NCI-H1930 (cell line): ENCODE results near the gene SERPINA6.
"Not testable (repeated sequence)": the region's sequence is repeated elsewhere in the genome, so short reads cannot be mapped to it uniquely, and the experiment has no call there.

Experiments
- DNase-seq, 2 experiments: peaks; one replicate each; lab custom pipeline; 2025; lab: John Stamatoyannopoulos, UW

Gene SERPINA6

DNA sequence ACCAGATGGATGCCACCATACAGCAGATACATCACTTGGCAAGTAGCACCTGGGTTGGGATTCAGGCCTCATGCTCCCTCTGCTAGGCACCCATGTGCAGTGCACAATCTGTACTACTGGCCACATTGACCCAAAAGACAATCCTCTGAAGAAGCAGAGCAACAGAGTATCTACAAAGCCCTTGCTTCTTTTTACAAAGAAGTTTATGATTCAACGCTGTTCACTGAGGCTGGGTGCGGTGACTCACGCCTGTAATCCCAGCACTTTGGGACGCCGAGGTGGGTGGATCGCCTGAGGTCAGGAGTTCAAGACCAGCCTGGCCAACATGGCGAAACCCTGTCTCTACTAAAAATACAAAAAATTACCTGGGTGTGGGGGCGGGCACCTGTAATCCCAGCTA is 31.1 kb upstream of the SERPINA6 start:
- DNase-seq: not testable (repeated sequence)

DNA sequence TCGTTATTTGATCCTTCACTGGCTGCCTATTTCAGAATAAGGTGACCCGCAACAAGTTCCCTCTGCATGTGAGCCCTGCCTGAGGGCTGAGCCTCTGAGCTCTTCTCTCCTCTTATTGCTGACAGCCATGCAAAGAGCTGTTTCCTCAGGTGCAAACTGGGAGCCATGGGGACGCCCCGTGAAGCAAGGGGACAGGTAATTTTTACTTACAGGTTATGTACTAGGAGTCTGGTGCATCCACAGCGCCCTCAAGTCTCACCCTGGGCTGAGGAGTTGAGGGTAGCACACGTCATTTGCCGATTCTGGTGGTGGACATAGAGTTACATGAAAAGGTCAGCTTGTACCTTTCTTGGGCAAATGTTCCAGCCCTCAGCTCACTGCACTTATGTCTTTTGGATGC is 26.1 kb upstream of the SERPINA6 start:
- no peak for DNase-seq

DNA sequence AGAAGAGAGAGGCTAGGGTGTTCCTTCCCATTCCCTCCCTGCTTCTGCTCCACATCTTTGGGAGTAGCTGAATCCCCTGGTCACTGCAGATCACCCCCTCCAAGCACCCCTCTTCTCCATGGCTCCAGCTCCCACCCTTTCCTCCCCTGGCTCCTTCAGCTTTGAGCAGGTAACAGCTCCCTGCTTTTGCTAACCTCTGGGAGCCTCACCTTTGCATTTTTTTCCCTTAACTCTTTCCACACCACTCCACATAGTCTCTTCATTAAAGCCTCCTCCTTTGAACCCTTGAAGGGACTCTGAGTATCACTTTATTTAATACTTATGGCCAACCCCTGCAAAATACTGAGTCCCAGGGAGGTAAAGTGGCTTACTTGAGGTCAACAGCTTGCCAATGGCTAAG is 25.7 kb upstream of the SERPINA6 start:
- DNase-seq: no peak

DNA sequence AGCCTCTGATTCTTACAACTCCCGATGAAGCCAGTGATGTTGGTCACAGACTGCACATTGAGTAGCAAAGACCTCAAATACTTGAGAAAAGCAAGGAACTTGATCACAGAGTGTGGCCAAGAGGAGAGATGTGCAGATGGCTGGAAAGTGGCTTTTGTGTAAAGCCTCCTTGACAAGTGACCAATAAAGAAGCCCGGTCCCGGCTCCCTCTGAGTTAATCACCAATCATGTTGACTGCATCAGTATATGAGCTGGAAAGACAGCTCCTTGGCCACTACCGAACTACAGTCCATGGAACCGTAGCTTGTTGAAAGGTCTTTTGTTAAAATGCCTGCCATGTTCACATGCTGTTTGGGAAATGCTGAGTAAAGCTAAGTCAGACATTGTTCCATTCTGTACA is 23.7 kb upstream of the SERPINA6 start:
- DNase-seq: no peak

DNA sequence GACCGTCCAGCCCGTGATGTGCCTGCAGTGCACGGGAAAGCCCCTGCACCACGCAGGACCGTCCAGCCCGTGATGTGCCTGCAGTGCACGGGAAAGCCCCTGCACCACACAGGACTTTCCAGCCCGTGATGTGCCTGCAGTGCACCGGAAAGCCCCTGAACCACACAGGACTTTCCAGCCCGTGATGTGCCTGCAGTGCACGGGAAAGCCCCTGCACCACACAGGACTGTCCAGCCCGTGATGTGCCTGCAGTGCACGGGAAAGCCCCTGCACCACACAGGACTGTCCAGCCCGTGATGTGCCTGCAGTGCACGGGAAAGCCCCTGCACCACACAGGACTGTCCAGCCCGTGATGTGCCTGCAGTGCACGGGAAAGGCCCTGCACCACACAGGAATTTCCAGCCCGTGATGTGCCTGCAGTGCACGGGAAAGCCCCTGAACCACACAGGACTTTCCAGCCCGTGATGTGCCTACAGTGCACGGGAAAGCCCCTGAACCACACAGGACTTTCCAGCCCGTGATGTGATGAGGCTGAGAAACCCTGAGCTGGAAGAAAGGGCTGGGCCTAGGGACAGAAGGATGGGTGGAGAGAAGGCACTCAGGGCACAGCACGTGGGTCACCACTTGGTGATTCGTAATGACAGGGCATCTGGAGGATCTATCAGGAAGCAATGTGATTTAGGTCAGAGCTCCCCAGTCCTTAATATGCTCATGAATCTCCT is 23.1 kb upstream of the SERPINA6 start:
- not testable (repeated sequence) for DNase-seq

DNA sequence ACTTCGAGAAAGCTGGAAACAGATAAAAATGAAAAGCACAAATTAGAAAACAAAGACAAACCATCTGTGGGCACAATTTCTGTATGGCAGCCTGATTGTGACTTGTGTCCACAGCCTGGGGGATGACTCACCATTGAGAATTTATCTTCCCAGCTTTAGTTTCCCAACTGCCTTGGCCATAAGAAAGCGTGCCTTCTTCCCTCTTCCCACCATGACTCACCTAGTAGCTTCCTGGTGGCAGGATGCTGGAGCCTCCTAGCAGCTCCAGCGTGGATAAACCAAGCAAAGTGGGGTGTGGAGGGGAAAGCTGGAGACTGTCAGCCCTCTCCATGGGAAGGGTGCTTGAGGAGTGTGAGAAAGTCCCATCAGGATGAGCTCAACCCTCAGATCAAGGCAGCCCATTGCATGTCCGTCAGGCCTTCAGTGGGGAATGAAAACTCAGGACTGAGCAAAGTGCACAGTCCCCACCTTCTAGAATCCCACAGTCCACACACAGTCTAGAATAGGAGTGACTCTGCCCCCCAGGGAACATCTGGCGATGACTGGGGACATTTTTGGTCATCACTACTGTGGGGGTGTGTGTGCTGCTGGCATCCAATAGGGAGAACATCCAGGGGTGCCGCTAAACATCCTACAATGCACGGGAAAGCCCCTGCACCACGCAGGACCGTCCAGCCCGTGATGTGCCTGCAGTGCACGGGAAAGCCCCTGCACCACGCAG is 22.4 kb upstream of the SERPINA6 start:
- DNase-seq: no peak

DNA sequence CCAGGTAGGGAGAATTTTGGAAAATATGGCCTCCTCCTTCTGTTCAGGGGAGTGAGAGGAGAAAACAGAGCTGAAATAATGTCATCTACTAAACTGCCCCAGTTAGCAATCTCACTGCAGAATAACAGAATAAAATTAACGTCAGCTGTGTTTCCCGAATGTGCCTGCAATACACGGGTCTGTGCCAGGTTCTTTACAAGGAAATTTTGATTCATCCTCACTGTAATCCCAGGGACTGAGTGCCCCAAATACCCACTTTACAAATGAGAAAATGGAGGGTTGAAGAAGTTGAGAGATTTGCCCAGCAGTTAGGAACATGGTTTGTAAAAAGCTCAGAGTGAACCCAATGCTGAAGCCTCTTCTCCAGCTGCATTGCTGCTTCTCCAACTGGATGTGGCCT is 21.3 kb upstream of the SERPINA6 start:
- no peak for DNase-seq

DNA sequence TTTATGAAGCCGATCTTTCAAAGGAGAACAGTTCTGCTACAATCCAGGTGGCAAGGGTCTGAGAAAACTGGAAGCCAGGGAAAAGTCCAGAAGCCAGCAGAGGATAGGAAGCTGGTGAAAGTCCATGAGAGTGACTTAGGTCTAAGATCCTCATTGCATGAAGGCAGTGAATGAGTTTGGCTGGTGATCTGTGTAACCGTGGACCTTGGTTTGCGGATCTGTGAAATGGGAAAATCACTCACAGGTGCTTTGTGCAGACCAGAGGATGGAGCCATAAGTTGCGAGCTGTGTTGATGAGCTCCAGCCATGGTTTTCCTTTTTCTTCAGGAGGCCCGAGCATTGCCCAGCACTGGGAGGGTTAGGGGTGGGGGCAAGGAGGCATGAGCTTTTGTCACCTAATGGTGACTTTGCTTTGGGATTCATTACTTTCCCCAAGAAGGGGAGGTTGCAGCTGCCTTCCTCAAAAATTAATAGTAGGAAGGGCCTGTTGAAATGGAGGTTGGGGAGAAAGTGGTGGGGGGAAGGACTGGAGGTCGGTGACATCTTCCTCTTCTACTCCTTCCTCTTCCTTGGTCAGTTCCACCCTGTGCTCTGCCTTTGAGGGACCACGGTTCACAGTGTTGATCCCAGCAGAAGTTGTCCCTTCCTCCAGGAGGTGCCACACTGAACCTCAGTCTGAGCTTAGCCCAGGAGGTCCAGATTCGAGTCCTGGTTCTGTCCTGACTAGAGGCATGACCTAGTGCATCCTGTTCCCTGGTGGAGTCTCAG is 20.3 kb upstream of the SERPINA6 start:
- no peak for DNase-seq

DNA sequence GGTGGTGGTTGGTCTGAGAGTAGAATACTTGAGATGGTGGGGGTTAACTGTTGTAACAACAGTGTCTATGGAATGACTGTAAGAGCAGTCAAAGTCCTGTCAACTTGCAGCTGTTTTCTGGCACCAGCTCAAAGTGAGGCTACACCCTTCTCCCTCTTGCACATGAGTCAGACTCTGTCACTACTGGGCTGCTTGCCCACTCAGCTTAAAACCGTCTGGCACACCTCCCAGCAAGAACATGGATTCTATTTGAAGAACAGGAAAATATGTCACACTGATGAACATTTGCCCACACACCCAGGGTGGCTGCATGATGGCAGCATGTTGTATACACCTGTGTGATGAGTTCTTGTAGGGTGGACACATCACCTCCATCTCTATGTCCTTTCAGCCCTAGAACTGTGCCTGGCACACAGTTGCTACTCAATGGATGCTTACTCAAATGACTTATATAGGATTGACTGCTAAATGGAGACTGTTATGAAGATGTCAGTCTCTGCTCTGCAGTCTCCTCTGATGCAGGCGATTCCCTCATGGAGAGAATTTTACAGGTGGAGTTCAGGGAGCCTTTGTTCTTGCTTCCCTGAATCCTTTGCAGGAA is 19.3 kb upstream of the SERPINA6 start:
- no peak for DNase-seq

DNA sequence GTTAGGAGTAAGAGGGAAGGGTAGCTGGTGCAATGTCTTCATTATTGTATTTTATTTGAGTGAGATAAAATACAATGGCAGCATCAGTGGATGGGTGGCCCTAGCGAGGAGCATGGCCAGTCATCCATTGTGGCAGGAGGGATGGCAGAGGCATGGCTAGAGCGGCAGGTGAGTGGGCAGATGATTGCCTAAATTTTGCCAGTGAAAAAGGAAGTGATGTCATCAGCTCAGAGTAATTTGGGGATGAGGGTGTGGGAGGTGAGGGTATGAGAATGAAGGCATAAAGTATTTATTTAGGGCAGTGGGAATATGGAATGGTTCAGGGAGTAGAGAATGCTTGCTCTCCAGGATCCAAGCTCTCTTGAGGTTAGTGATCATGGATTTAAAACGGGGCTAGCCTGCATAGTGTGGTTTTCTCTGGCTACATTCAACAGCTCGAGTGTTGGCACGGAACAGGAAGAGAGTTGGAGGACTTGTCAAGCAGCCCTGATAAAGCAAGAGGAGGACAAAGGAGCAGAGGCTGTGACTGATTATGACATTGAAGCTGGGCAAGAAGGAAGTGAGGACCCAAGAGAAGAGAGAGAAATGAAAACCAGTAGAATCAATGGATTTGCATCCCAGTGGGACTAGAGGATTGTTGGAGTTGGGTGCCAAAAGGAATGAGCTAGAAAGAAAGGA is 18.7 kb upstream of the SERPINA6 start:
- DNase-seq: no peak

DNA sequence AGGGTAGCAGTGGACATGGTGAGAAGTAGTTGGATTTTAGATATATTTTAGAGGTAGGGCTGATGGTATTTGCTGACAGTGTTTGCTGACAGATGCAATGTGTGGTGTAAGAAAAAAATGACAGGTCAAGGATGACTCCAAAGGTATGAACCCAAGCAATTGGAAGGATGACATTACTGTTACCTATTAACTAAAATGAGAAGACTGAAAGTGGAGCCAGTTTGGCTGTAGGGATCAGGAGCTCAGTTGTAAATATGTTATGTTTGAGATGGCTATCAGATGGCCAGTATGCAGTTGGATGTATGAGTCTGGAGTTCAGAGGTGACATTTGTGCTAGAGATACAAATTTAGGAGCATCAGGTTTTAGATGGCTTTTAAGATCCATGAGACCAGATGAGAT is 17.4 kb upstream of the SERPINA6 start:
- DNase-seq: no peak

DNA sequence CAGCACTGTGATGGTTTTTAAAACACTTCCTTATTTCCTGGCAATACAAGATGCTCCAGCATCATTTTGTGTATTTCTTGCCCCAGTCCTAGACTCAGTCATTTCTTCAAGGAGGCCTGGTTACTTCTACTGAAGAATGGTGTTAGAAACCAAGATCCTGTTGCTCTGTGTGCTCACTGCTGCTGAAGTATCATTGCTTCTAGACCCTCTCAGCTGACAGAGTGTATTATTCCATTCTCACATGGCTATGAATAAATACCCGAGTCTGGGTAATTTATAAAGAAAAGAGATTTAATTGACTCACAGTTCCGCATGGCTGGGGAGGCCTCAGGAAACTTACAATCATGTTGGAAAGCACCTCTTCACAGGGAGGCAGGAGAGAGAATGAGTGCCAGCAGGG is 14.9 kb upstream of the SERPINA6 start:
- no peak for DNase-seq

DNA sequence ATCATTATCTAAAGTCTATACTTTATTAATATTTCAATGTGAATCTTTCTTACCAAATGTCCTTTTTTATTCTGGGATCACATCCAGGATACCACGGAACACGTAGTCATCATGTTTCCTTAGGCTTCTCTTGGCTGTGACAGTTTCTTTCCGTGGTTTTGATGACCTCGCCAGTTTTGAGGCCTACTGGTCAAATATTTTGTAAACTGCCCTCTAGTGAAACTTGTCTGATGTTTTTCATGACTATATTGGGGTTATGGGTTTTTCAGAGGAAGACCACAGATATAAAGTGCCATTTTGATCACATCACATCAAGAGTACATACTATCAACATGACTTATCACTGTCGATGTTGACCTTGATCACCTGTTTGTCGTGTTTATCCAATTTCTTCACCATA is 14.1 kb upstream of the SERPINA6 start:
- DNase-seq: no peak

DNA sequence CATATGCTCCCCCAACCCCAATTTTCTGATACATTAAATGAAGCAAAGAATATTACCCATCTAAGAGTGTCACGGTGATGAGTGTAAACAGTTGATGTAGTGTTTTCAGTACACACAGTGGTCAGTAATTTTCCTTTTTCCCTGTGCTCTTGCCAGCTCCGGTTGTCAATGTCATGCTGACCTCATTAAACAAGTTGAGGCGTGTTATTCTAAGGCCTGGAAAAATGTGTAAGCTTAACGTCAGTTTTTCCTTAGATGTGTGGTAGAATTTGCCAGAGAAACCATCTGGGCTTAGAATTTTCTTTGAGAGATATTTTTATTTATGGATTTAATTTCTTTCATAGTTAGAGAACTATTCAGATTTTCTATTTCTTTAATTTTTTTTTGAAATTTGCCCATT is 11.7 kb upstream of the SERPINA6 start:
- no peak for DNase-seq

DNA sequence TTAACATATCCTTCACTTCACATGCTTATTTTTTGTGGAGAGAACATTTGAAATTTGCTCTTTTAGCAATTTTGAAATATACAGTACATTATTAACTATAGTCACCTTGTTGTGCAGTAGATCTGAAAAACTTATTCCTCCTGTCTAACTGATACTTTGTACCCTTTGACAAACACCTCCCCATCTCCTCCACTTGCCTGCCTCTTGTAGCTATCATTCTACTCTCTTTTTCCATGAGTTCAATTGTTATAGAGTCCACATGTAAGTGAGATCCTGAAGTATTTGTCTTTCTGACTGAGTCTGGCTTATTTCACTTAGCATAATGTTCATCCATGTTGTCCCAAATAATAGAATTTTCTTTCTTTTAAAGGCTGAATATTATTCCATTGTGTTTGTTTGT is 9.5 kb upstream of the SERPINA6 start:
- no peak for DNase-seq

DNA sequence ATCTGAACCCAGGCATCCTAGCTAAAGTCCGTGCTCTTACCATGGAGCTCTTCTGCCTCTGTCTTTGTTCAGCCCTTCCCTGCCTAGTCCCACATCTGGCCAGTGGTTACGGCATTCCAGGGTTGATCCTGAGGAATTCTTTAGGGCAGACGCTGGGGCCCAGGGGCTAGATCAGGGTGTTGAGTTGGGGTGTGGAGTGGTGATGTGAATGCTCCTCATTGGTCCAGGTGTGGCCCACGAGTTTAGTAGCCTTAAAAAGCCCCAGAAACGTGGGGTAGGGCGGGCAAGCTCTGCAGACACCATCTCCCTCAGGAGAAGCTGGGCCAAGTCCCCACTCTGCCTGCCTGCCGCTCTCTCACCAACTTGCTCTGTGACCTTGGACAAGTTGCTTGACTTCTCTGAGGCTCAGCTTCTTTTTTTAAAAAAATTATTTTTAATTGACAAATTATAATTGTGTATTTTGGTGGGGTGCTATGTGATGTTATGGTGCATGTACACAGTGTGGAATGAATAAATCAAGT is 9.0 kb upstream of the SERPINA6 start:
- DNase-seq: no peak

DNA sequence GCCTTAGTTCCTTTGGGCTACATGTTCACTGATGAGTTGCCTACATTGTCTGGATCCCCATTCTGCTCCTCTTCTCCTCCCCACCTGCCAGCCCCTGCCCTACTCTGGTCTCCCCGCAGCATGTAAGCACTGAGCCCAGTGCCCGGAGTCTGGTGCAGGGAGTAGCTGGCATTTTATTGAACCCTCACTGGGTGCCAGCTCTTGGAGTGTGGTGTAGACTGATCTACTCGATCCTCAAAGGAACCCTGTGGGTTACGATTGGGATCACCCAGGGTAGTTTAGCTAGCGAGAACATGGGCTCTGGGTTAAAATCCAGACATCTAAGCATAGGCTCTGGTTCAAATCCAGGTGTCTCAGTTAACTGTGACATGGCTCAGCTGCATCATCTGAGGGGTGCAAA is 8.3 kb upstream of the SERPINA6 start:
- no peak for DNase-seq

DNA sequence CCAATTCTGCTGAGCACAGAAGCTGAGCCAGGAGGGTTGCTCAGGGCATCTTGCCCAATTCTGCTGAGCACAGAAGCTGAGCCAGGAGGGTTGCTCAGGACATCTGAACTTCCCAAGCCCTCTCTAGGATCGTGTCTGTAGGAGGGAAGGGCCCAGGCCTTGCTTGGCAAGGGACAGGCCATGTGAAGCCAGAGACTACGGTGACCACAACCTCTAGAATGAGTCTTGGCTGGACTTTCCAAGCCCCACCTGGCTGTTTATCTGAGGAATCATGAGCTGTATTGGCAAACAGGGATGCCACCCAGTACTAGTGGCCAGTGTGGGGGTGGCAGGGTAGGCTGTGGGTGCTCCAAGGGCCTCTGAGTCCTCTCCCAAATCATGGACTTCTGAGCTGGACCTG is 7.7 kb upstream of the SERPINA6 start:
- no peak for DNase-seq

DNA sequence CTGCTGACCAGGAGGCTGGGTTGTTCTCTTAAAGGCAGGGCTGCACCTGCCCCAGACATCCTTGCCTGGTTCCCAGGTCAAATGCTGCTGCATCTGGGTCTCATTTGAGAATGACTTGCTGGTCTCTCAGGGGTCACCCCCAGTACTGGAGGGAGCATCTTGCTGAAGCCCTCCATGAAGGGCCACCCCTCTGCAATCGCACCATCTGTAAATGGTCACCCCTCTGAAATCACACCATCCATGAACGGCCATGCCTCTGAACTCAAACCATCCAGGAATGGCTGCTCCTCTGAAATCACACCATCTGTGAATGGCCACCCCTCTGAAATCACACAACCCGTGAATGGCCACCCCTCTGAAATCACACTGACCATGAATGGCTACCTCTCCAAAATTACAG is 7.3 kb upstream of the SERPINA6 start:
- DNase-seq: no peak

DNA sequence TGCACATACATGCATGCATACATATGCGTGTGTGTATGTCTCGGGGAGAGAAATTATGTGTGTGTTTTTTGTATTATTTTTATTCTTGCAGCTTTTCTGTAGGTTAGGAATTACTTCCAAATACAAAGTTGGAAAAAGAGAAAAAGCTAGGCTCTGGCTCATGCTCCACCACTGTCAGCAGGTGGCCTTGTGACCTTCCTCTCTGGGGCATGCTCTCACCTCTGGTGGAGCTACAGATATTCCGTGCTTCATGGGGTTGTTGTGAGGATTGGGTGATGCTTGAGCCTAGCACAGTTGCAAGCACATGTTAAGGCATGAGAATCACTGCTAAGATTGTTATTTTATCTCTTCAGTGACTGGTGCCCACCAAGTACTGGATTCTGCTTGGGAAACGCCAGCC is 6.7 kb upstream of the SERPINA6 start:
- DNase-seq: no peak

DNA sequence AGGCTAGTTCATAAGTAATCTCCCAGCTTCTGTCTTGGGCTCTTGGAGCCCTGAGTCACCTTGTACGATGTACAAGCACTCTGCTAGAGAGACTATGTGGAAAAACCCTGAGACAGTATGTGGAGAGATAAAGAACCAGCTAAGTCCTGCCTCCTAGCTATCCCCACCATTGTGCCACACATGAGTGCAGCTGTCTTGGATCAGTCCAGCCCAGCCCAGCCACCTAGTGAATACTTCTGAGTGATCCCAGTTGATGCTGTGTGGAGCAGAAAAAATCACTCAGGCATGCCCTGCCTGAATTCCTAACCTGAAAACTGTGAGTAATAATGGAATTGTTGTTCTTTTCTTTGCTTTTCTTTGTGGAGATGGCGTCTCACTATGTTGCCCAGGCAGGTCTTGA is 5.1 kb upstream of the SERPINA6 start:
- no peak for DNase-seq
